Ovary (tissue), 9 donors: ENCODE results near the gene TFCP2. TPM values are rescaled to one million over a fixed set of nuclear protein-coding genes. Genes with fewer than 3 reads are reported as not detected.
"Not testable (repeated sequence)": the region's sequence is repeated elsewhere in the genome, so short reads cannot be mapped to it uniquely, and the experiment has no call there.

Experiments used
- DNase-seq, 5 donors: peaks; one replicate each; pipeline ENCODE4 v3.0.0-alpha.2; 2019 to 2020
- H3K27ac ChIP-seq, 2 donors: fragments of 200-600 bp; one replicate each; pipeline versions ENCODE4 v1.5.1 to v1.8.0; 2019 to 2022
- H3K27me3 ChIP-seq: fragments of 200-600 bp; one replicate; pipeline ENCODE4 v1.8.0; 2022
- H3K36me3 ChIP-seq: fragments of 200-600 bp; sonication (generic); one replicate; pipeline ENCODE4 v1.5.1; 2019
- H3K4me1 ChIP-seq: one replicate; pipeline ENCODE4 v1.8.1; 2013; ENCODE audit warnings: mild to moderate bottlenecking, moderate library complexity; ENCODE audit not compliant: insufficient read depth
- H3K4me3 ChIP-seq: fragments of 200-600 bp; sonication (generic); one replicate; pipeline ENCODE4 v1.5.1; 2017
- H3K9me3 ChIP-seq, 2 donors: fragments of 200-600 bp in 1 of 2; sonication (generic) in 1 of 2; one replicate each; pipeline versions ENCODE4 v1.5.1 to v1.8.1; 2013 to 2019; ENCODE audit warnings: mild to moderate bottlenecking in 1 of 2, moderate library complexity in 1 of 2
- CTCF ChIP-seq, 3 donors: fragments of 450-650 bp in 2 of 3; fragments of 200-600 bp in 1 of 3; IDR thresholded peaks; one replicate each; pipeline versions ENCODE4 v1.5.1 to v1.8.0; 2016 to 2022; ENCODE audit warnings: antibody characterized with exemption in 3 of 3, mild to moderate bottlenecking in 1 of 3
- EP300 ChIP-seq: sonication (generic); formaldehyde crosslinking; IDR thresholded peaks from one replicate; pipeline ENCODE4 v1.6.1; 2017; ENCODE audit warnings: antibody characterized with exemption
- POLR2A ChIP-seq: fragments of 450-650 bp; IDR thresholded peaks from one replicate; pipeline ENCODE4 v1.6.1; 2017; ENCODE audit warnings: antibody characterized with exemption, mild to moderate bottlenecking, moderate library complexity
- WGBS, 3 donors: extraction: QIAGEN DNeasy Blood & Tissue Kit in 1 of 3; methylation state at CpG; one replicate each; pipeline versions ENCODE4 v1.1.5 to v1.1.7; 2013 to 2017; 5-methylcytosine and 5-hydroxymethylcytosine counted together
- intact Hi-C, 4 donors: fragments of 100-400 bp; cut with DNase I; formaldehyde crosslinking; loops; one replicate each; pipeline versions ENCODE4 v1.11.0 to v1.15.1; 2022 to 2023
- polyA plus RNA-seq, 2 donors: library from polyadenylated mRNA; stranded (reverse); fragments of 200-250 nt in 1 of 2; fragments of 350-450 nt in 1 of 2; fragmentation: Illumina TruSeq in 1 of 2; extraction: RNeasy Lipid Tissue Mini Kit (QIAGEN cat#74804) in 1 of 2; gene quantifications; one replicate each; pipeline ENCODE4 v1.2.3, GENCODE V29; 2013 to 2014
- total RNA-seq, 7 donors: library from RNA; depleted of rRNA in 2 of 7; stranded (reverse); fragments of >200 nt in 2 of 7; fragmentation: NEBNext Ultra II Directional in 3 of 7; extraction: Animal tissue kit (Norgen Biotek cat#: 25700) in 3 of 7; gene quantifications; one replicate each; pipeline versions ENCODE4 v1.1.0 to v1.2.4, GENCODE V29; 2016 to 2023
- donor health status: DM: no; HTN: no; CAD: no; lungs with moderate emphysema.
- donor health status: DM: no; HTN: no; CAD: no.
- donor health status: Bipolar disorder and iron deficiency.
- donor health status: DM: yes; HTN: yes; CAD: no.
- donor health status: DM: no; HTN: no; CAD: no.
- donor health status: DM: yes; HTN: yes; CAD: no.

TFCP2 gene
- total and polyA plus RNA-seq, 9 donors: 10.5 to 32.0 (median 22.7) TPM

GRCh38 chr12:51080136-51080535, 92.8 kb downstream of the TFCP2 start:
- intact Hi-C loops: no loop called here
- Histone ChIP-seq H3K36me3 (no peaks in the 10 kb centered on the region), H3K27ac (no peak overlapping the region), H3K4me3 (no peak overlapping the region), H3K4me1 (peaks cover 4% of the 10 kb centered on the region), H3K9me3 (no peaks in the 10 kb centered on the region), H3K27me3 (no peaks in the 10 kb centered on the region)
- DNase-seq: no peak
- 50 to 54% (median 51%) methylated on average over 4 of the region's 4 CpGs for WGBS, 3 donors
- TF ChIP-seq CTCF (IDR thresholded peaks at IDR 0.05) (no peak), POLR2A (no peak), EP300 (no peak)

- intact Hi-C loops, H3K27ac ChIP-seq, H3K36me3 ChIP-seq, H3K4me1 ChIP-seq, H3K4me3 ChIP-seq, H3K27me3 ChIP-seq, DNase-seq, H3K9me3 ChIP-seq: not testable (repeated sequence)
- 90 to 95% (median 94%) methylated on average over 6 of the region's 6 CpGs for WGBS, 3 donors
Measured at GRCh38 chr12:51078866-51079265, 94.1 kb downstream of the TFCP2 start.

GRCh38 chr12:51078346-51078745, 94.6 kb downstream of the TFCP2 start:
- not testable (repeated sequence) for H3K4me1 ChIP-seq, H3K27ac ChIP-seq
- 78 to 83% (median 82%) methylated on average over 5 of the region's 5 CpGs for WGBS, 3 donors

GRCh38 chr12:51077930-51078329, 95.0 kb downstream of the TFCP2 start:
- WGBS, 3 donors: 56 to 57% (median 56%) methylated on average over 5 of the region's 5 CpGs

More at GRCh38 chr12:51078346-51078745, 94.6 kb downstream of the TFCP2 start:
- H3K4me3 ChIP-seq, DNase-seq, H3K9me3 ChIP-seq, intact Hi-C loops, H3K36me3 ChIP-seq, H3K27me3 ChIP-seq: not testable (repeated sequence)

GRCh38 chr12:51076236-51076930, 96.6 kb downstream of the TFCP2 start:
- Histone ChIP-seq H3K9me3 (no peaks in the 10 kb centered on the region), H3K4me1 (peaks cover 1% of the 10 kb centered on the region), H3K4me3 (no peak overlapping the region), H3K36me3 (no peaks in the 10 kb centered on the region), H3K27me3 (no peaks in the 10 kb centered on the region), H3K27ac (no peak overlapping the region)
- TF ChIP-seq EP300: no peak
- DNase-seq: no peak
- intact Hi-C loops: no loop called here
- 87 to 90% (median 88%) methylated on average over 10 of the region's 10 CpGs for WGBS, 3 donors

More at GRCh38 chr12:51077930-51078329, 95.0 kb downstream of the TFCP2 start:
- no peak for DNase-seq
- Histone ChIP-seq H3K36me3 (no peaks in the 10 kb centered on the region), H3K4me3 (no peak overlapping the region), H3K27me3 (no peaks in the 10 kb centered on the region), H3K9me3 (no peaks in the 10 kb centered on the region), H3K27ac (no peak overlapping the region), H3K4me1 (peaks cover 4% of the 10 kb centered on the region)
- intact Hi-C loops: no loop called here
- TF ChIP-seq CTCF (IDR thresholded peaks at IDR 0.05) (no peak), EP300 (no peak), POLR2A (no peak)

GRCh38 chr12:51075390-51075789, 97.5 kb downstream of the TFCP2 start:
- WGBS, 3 donors: 93 to 94% (median 93%) methylated on average over 5 of the region's 5 CpGs
- H3K9me3 ChIP-seq: no peaks in the 10 kb centered on the region
- no peak for TF ChIP-seq POLR2A
- no peak for TF ChIP-seq EP300
- TF ChIP-seq CTCF (IDR thresholded peaks at IDR 0.05): no peak
- H3K4me1 ChIP-seq: peaks cover 1% of the 10 kb centered on the region
- no peak overlapping the region for H3K27ac ChIP-seq
- H3K27me3 ChIP-seq: no peaks in the 10 kb centered on the region
- no peak for DNase-seq
- H3K4me3 ChIP-seq: no peak overlapping the region
- intact Hi-C loops: no loop called here
- no peaks in the 10 kb centered on the region for H3K36me3 ChIP-seq
